22Rv1 (cell line): ENCODE results near the gene SLC35A5.

ENCODE experiments used
- CTCF ChIP-seq: fragments of 450-650 bp; IDR thresholded peaks from 2 replicates; pipeline ENCODE4 v1.5.1; 2017; ENCODE audit warnings: mild to moderate bottlenecking
- ZFX ChIP-seq: fragments of 450-650 bp; IDR thresholded peaks from 2 replicates; pipeline ENCODE4 v1.6.1; 2017; ENCODE audit warnings: antibody characterized with exemption, borderline replicate concordance

DNA sequence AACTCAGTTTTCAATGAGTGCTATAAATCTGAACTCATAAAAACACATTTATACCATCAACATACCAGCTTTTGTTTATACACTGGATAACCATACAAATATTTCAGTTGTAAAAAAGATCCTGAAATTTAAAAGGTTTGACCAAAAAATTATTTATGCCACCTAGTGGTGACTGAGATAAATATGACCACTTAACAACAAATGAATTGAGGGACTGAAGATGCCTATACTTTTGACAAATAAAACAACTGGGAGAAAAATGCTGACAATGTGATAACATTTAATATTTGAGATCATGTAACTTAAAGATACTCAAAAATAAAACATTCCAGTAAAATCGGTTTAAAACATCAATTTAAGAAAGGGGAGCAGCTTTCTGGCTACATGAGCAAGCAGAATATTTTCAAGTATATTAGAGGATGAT, 30.5 kb upstream of the SLC35A5 start:
- TF ChIP-seq CTCF (peak; percentile 72), ZFX (no peak)
